K562 (cell line): ENCODE measurements around the gene CYS1. TPM values are rescaled to one million over a fixed set of nuclear protein-coding genes. Genes with fewer than 3 reads are reported as not detected.

ENCODE experiments used
- ATAC-seq: fragments of 200-7000 bp; cut with Tn5 transposase; 3 replicates; pipeline ENCODE4 v1.9.1; 2020; ENCODE audit warnings: moderate library complexity
- BruUV-seq: library from RNA; stranded (reverse); fragments of 400-500 nt; replicated peaks from 2 replicates; lab custom pipeline; 2021; lab: Mats Ljungman, UMichigan
- CTCF ChIA-PET: fragments of 300-600 bp; formaldehyde crosslinking; extraction: SDS; loops from one replicate; lab custom pipeline; 2021; ENCODE audit warnings: low intra/inter-chr PET ratio; lab: Yijun Ruan, JAX
- POLR2A ChIA-PET: fragments of 300-600, 350-650 bp; sonication (Branson Sonifier 250); formaldehyde crosslinking; extraction: SDS; loops from one replicate; lab custom pipeline; 2021; ENCODE audit warnings: antibody characterized with exemption, inconsistent platforms; lab: Yijun Ruan, JAX
- DNase-seq, 4 experiments: peaks; one replicate each; pipeline versions ENCODE4 v3.0.0 to v3.0.0-alpha.2; 2011 to 2018; ENCODE audit warnings: low spot score in 3 of 4, mixed read lengths in 3 of 4; ENCODE audit errors: extremely low read depth in 1 of 4
- FAIRE-seq: peaks from 2 replicates; lab custom pipeline; 2011; peaks lifted over from hg19 to GRCh38; lab: Jason Lieb, UNC
- H2AFZ ChIP-seq: 2 replicates; pipeline ENCODE4 v1.6.0; 2011; ENCODE audit warnings: low read depth, low read length, control low read depth, inconsistent platforms
- H3K27ac ChIP-seq: fragments of 200-600 bp; 3 replicates; pipeline ENCODE4 v1.8.0; 2011; ENCODE audit warnings: low read depth, mild to moderate bottlenecking, control low read depth, inconsistent platforms, low read length, moderate library complexity, mixed read lengths; ENCODE audit errors: extremely low read depth
- H3K27me3 ChIP-seq, 2 experiments: fragments of 300-600 bp in 1 of 2; 2 replicates in 1 of 2; 3 replicates in 1 of 2; pipeline versions ENCODE4 v1.6.0 to v1.8.0; 2011; ENCODE audit warnings: inconsistent platforms in 2 of 2, low read length in 2 of 2, mild to moderate bottlenecking in 1 of 2, mixed read lengths in 1 of 2, moderate library complexity in 1 of 2; ENCODE audit not compliant: control insufficient read depth in 2 of 2, insufficient read depth in 2 of 2
- H3K36me3 ChIP-seq: fragments of 300-600 bp; 3 replicates; pipeline ENCODE4 v1.8.0; 2011; ENCODE audit warnings: mild to moderate bottlenecking, low read length, inconsistent platforms; ENCODE audit not compliant: control insufficient read depth, insufficient read depth
- H3K4me1 ChIP-seq, 2 experiments: fragments of 200-600 bp in 1 of 2; replicated peaks in 1 of 2; 2 replicates in 1 of 2; 3 replicates in 1 of 2; pipeline versions ENCODE4 v1.5.1 to v1.8.0; 2011; ENCODE audit warnings: inconsistent platforms in 2 of 2, low read length in 2 of 2, mild to moderate bottlenecking in 1 of 2, mixed read lengths in 1 of 2, moderate library complexity in 1 of 2; ENCODE audit not compliant: control insufficient read depth in 2 of 2, insufficient read depth in 2 of 2
- H3K4me2 ChIP-seq: 2 replicates; pipeline ENCODE4 v1.6.1; 2011; ENCODE audit warnings: low read length, control low read depth, inconsistent platforms, mixed read lengths; ENCODE audit not compliant: insufficient read depth
- H3K4me3 ChIP-seq: fragments of 200-600 bp; sonication (generic), shearing (Covaris generic); 2 replicates; pipeline ENCODE4 v1.5.1; 2016; ENCODE audit warnings: control low read depth, inconsistent platforms
- H3K79me2 ChIP-seq: fragments of 200-600 bp; 3 replicates; pipeline ENCODE4 v1.8.0; 2011; ENCODE audit warnings: low read length, inconsistent platforms; ENCODE audit not compliant: control insufficient read depth, insufficient read depth
- H3K9ac ChIP-seq, 2 experiments: 2 replicates each; pipeline versions ENCODE4 v1.6.0 to v1.6.1; 2011; ENCODE audit warnings: low read depth in 2 of 2, low read length in 2 of 2, control low read depth in 1 of 2, inconsistent platforms in 1 of 2, mild to moderate bottlenecking in 1 of 2, mixed read lengths in 1 of 2; ENCODE audit not compliant: insufficient read depth in 1 of 2
- H3K9me1 ChIP-seq: one replicate; pipeline ENCODE4 v1.6.0; 2011; ENCODE audit warnings: inconsistent platforms, mild to moderate bottlenecking, low read length, moderate library complexity; ENCODE audit not compliant: control insufficient read depth, insufficient read depth
- H3K9me3 ChIP-seq: replicated peaks from 2 replicates; pipeline ENCODE4 v1.5.1; 2011; ENCODE audit warnings: low read depth, low read length, inconsistent platforms; ENCODE audit not compliant: control insufficient read depth, insufficient read depth
- H4K20me1 ChIP-seq: replicated peaks from 2 replicates; pipeline ENCODE4 v1.6.1; 2011; ENCODE audit warnings: low read length, inconsistent platforms, mixed read lengths; ENCODE audit not compliant: control insufficient read depth, insufficient read depth
- C11orf30 ChIP-seq: fragments of 450-650 bp; IDR thresholded peaks from 2 replicates; pipeline ENCODE4 v1.6.1; 2016; ENCODE audit warnings: low read depth, mild to moderate bottlenecking
- HDAC8 ChIP-seq: fragments of 450-650 bp; IDR thresholded peaks from 2 replicates; pipeline ENCODE4 v1.6.1; 2016; ENCODE audit warnings: mild to moderate bottlenecking, missing genetic modification characterization, moderate library complexity, missing compliant biosample characterization
- RNF2 ChIP-seq: sonication (generic); IDR thresholded peaks from 2 replicates; pipeline ENCODE4 v1.6.1; 2016
- SP1 ChIP-seq: sonication (generic); formaldehyde crosslinking; IDR thresholded peaks from 2 replicates; pipeline ENCODE4 v1.8.1; 2022; ENCODE audit warnings: mild to moderate bottlenecking, missing genetic modification reagents
- SRSF7 ChIP-seq: fragments of 200-400 bp; formaldehyde crosslinking; optimal IDR thresholded peaks from 2 replicates; pipeline ENCODE3; 2017; ENCODE audit warnings: mild to moderate bottlenecking, low read depth, low read length
- STAG1 ChIP-seq: sonication (generic); formaldehyde crosslinking; IDR thresholded peaks from 2 replicates; pipeline ENCODE4 v1.5.0; 2020; ENCODE audit warnings: missing genetic modification reagents, borderline replicate concordance
- ZNF316 ChIP-seq: fragments of 450-650 bp; IDR thresholded peaks from 2 replicates; pipeline ENCODE4 v1.6.1; 2016
- WGBS: fragments of 100-300 bp; shearing (Covaris generic); methylation state at CpG from one replicate; pipeline ENCODE4 v1.1.6; 2016; ENCODE audit warnings: low coverage, mixed read lengths; ENCODE audit not compliant: insufficient coverage; ENCODE audit errors: missing lambda C conversion rate; 5-methylcytosine and 5-hydroxymethylcytosine counted together
- in situ Hi-C: fragments of 300-500 bp; cut with MboI; formaldehyde crosslinking; loops from 4 replicates; pipeline ENCODE4 v1.15.0; 2018; ENCODE audit warnings: inconsistent platforms, mixed read lengths
- intact Hi-C: fragments of 100-400 bp; cut with micrococcal nuclease; formaldehyde crosslinking; loops from 2 replicates; pipeline ENCODE4 v1.14.2; 2022
- polyA plus RNA-seq, 8 experiments: library from polyadenylated mRNA; depleted of rRNA in 4 of 8; stranded (reverse) in 5 of 8; unstranded in 3 of 8; fragments of >200 nt; fragmentation: Nextera tagmentation in 2 of 8; fragmentation: Illumina TruSeq in 1 of 8; extraction: Ambion mirVana in 2 of 8; extraction: Trizol in 1 of 8; gene quantifications; 2 replicates each; pipeline versions ENCODE4 v1.2.1 to v1.2.3, GENCODE V29; 2011 to 2014; ENCODE audit warnings: inconsistent platforms in 1 of 8, missing spikeins in 1 of 8
- total RNA-seq, 7 experiments: library from RNA; depleted of rRNA in 6 of 7; stranded (reverse); fragments of >200 nt in 6 of 7; fragmentation: Illumina TruSeq in 2 of 7; extraction: Trizol in 2 of 7; gene quantifications; 2 replicates each; pipeline versions ENCODE4 v1.2.1 to v1.2.3, GENCODE V29; 2011 to 2021; ENCODE audit warnings: low replicate concordance in 1 of 7
- TF ChIP-seq, protein P1 (sequence below): fragments of 450-650 bp; formaldehyde crosslinking; conservative IDR thresholded peaks from 2 replicates; pipeline ENCODE4 v1.4.0; 2022; ENCODE audit warnings: mild to moderate bottlenecking, missing genetic modification characterization
- TF ChIP-seq, protein P2 (sequence below): fragments of 250-450 bp; sonication (Bioruptor Pico); IDR thresholded peaks from 2 replicates; pipeline ENCODE4 v1.9.0; 2021; ENCODE audit warnings: mild to moderate bottlenecking, inconsistent platforms

Gene CYS1
- total and polyA plus RNA-seq, 9 of the 15 experiments (the other 6 are each of a cell fraction or from before 2014, with no cell fraction given), result 0.11 to 0.13 TPM; not detected in 7

DNA sequence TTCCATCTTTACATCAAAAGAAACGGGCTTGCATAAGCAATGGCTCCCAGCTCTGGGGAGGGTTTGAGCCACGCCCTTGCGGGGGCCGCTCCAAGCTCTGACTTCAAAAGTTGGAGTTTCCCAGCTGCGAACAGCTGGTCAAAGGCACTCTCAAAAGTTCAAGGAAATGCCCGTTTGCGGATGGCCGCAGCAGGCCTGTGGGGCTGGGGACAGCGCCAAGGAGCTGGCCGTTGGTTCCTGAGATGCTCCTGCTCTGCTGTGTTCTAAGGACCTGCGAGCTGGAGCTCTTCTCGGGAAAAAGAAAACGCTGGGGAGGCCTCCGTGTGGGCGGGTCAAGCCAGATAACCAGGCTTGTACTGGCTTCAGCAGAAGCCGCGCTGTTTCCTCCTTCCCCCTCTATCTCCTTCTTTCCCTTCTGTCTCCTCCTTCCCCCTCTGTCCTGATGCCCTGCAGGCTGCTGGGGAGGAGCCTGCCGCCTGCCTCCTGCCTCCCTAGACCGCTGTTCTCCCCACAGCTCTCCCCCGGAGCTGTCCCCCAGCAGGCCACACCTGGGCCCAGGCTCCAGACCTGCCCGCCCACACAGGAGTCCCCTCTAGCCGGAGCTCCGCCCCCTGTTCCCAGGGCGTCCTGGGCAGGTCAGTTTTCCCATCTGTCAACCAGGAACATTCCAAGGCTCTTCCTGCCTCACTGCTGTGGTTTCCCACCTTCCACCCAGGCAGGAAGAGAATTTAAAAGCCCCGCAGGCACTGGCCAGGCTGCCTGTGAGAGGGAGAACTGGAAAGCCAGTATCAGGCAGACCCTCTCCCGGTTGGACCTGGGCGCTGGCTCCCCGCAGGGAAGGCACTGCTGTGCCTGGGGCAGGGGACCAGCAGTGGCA lies 22.7 kb downstream of the CYS1 start (continued):
- TF ChIP-seq, protein P1, sequence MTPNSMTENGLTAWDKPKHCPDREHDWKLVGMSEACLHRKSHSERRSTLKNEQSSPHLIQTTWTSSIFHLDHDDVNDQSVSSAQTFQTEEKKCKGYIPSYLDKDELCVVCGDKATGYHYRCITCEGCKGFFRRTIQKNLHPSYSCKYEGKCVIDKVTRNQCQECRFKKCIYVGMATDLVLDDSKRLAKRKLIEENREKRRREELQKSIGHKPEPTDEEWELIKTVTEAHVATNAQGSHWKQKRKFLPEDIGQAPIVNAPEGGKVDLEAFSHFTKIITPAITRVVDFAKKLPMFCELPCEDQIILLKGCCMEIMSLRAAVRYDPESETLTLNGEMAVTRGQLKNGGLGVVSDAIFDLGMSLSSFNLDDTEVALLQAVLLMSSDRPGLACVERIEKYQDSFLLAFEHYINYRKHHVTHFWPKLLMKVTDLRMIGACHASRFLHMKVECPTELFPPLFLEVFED (CRISPR knock-in tag), result 0 out of 2 replicates have a peak, but pooled peaks have one; percentile 13
- TF ChIP-seq HDAC8 (tag), result no peak
- no peak for TF ChIP-seq C11orf30
- TF ChIP-seq SP1 (CRISPR knock-in tag), result peak; percentile 57; the same call in 1 of the 2 replicates
- TF ChIP-seq RNF2, result no peak
- TF ChIP-seq ZNF316, result no peak
- no peak for TF ChIP-seq SRSF7

DNA sequence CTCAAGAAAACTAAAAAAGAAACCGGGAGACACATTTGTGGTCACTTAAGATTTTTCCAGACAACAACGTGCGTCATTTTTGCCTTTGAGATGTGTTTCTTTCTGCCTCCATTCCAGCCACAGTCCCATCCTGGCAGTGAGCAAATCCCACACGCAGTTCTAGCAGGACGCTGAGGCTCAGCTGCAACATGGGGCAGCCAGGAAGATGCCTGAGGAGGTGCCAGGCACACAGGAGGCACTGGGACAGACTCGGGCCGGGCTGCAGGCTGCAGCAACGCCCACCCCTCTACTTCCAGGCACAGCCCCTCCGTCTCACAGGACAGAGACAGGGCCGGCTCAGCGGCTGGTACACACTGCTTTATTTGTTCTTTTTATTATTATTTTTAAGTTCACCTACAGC lies 23.8 kb downstream of the CYS1 start:
- ChIA-PET POLR2A (interaction anchor here (0.7 to 2.0 kb wide), 7 partner anchors 10 to 255 kb away, joined by 3 to 13 read pairs (median 4); partner anchors contain the start of gene KLF11), CTCF (no interaction called here)
- H3K4me2 ChIP-seq, result no peak overlapping the region
- FAIRE-seq, result no peak
- no peaks in the 10 kb centered on the region for H3K9me1 ChIP-seq
- peaks cover 11 to 50% of the 10 kb centered on the region in 2 experiments for H3K4me1 ChIP-seq
- H3K9ac ChIP-seq, result peak overlapping the region in 1 of 2 experiments; percentile 66; a peak in 2 of 4 replicates
- peaks cover 35% of the 10 kb centered on the region for H3K36me3 ChIP-seq
- intact Hi-C loops (loop anchor here (2.0 kb wide), 2 partner anchors 72 to 258 kb away; no protein-coding TSS in a partner anchor), in situ Hi-C loops (no loop called here)
- H3K27ac ChIP-seq, result no peak overlapping the region
- no peaks in the 10 kb centered on the region for H4K20me1 ChIP-seq
- H3K79me2 ChIP-seq, result no peaks in the 10 kb centered on the region
- H3K9me3 ChIP-seq, result no peaks in the 10 kb centered on the region
- no peak for DNase-seq
- H3K27me3 ChIP-seq, result no peaks in the 10 kb centered on the region
- TF ChIP-seq, protein P2, sequence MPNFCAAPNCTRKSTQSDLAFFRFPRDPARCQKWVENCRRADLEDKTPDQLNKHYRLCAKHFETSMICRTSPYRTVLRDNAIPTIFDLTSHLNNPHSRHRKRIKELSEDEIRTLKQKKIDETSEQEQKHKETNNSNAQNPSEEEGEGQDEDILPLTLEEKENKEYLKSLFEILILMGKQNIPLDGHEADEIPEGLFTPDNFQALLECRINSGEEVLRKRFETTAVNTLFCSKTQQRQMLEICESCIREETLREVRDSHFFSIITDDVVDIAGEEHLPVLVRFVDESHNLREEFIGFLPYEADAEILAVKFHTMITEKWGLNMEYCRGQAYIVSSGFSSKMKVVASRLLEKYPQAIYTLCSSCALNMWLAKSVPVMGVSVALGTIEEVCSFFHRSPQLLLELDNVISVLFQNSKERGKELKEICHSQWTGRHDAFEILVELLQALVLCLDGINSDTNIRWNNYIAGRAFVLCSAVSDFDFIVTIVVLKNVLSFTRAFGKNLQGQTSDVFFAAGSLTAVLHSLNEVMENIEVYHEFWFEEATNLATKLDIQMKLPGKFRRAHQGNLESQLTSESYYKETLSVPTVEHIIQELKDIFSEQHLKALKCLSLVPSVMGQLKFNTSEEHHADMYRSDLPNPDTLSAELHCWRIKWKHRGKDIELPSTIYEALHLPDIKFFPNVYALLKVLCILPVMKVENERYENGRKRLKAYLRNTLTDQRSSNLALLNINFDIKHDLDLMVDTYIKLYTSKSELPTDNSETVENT (CRISPR knock-in tag), result peak; percentile 55; the same call in 1 of the 2 replicates
- TF ChIP-seq STAG1 (CRISPR knock-in tag), result no peak
- H2AFZ ChIP-seq, result no peak overlapping the region; the same call in 1 of the 2 replicates
- ATAC-seq, result no peak
- 80% methylated on average over 11 of the region's 11 CpGs for WGBS
- no peak overlapping the region for H3K4me3 ChIP-seq
- no TSS peak for BruUV-seq
